ENCODE results near the gene C16orf90.

C16orf90 gene

GRCh38 chr16:3495176-3495575 lies at the start of gene C16orf90:
Gene C16orf90 (minus strand): TSS chr16:3495489. CDS start chr16:3495421, 68 bp downstream.
- no peak for DNase-seq
- no peak within 1 kb of the TSS for H3K27ac ChIP-seq
- peaks cover 0 to 6% (median 2%) of the 10 kb centered on the region in 4 donors for H3K4me1 ChIP-seq
- H3K27me3 ChIP-seq = no peaks in the 10 kb centered on the region
- H3K4me3 ChIP-seq = no peak within 1 kb of the TSS
- no peaks in the 10 kb centered on the region for H3K36me3 ChIP-seq
- TF ChIP-seq, protein P1, sequence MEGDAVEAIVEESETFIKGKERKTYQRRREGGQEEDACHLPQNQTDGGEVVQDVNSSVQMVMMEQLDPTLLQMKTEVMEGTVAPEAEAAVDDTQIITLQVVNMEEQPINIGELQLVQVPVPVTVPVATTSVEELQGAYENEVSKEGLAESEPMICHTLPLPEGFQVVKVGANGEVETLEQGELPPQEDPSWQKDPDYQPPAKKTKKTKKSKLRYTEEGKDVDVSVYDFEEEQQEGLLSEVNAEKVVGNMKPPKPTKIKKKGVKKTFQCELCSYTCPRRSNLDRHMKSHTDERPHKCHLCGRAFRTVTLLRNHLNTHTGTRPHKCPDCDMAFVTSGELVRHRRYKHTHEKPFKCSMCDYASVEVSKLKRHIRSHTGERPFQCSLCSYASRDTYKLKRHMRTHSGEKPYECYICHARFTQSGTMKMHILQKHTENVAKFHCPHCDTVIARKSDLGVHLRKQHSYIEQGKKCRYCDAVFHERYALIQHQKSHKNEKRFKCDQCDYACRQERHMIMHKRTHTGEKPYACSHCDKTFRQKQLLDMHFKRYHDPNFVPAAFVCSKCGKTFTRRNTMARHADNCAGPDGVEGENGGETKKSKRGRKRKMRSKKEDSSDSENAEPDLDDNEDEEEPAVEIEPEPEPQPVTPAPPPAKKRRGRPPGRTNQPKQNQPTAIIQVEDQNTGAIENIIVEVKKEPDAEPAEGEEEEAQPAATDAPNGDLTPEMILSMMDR (IDR thresholded peaks at IDR 0.05) = no peak
- intact Hi-C loops (cut with DNase I; ENCODE audit: low total_unique reads) = no loop called here
- H3K9me3 ChIP-seq = no peaks in the 10 kb centered on the region

- H3K4me3 ChIP-seq = no peak overlapping the region
- peaks cover 0 to 40% (median 21%) of the 10 kb centered on the region in 4 donors for H3K4me1 ChIP-seq
- TF ChIP-seq, protein P1 (IDR thresholded peaks at IDR 0.05) = no peak
- no peaks in the 10 kb centered on the region for H3K9me3 ChIP-seq
- DNase-seq = peak in 1 of 2 donors; percentile 77
- H3K27ac ChIP-seq = peak overlapping the region; percentile 80 to 82
- peaks cover 0 to 10% (median 0%) of the 10 kb centered on the region in 3 donors for H3K36me3 ChIP-seq
- intact Hi-C loops (cut with DNase I; ENCODE audit: low total_unique reads) = no loop called here
- no peaks in the 10 kb centered on the region for H3K27me3 ChIP-seq
These were observed 47.5 kb upstream of the C16orf90 start for GRCh38 chr16:3542601-3543373.

DNA sequence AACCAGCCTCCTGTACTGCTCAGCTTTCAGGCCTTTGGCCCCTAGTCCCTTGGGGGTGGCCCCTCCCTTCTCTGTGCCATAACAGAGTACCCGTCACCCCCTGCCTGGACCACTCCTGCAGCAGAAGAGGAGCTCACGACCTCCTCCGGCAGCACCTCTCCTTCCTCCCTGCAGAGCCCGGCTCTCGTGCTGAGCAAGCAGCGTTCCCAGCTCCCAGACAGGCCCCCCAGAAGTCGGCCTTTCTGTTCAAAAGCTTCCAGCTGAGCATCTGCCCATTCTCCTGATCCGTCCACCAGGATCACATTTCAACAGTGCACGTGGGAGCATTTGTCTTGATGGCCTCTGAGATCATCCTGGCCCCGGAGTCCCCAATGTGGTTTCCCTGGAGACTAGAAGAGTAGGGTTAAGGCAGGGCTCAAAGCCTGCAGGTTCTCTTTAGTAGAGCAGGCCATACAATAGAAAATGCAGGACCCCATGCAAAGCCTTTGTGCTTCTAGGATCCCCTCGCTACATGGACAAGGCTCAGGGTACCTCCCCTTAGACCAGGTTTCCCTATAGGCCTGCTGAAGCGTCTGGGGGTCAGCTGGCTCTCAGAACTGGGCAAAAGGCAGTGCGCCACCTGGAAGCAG lies 46.4 kb upstream of the C16orf90 start:
- Histone ChIP-seq H3K9me3 (no peaks in the 10 kb centered on the region), H3K27me3 (no peaks in the 10 kb centered on the region), H3K4me3 (no peak overlapping the region), H3K4me1 (peaks cover 0 to 49% (median 28%) of the 10 kb centered on the region in 4 donors), H3K27ac (peak overlapping the region; percentile 80 to 82), H3K36me3 (peaks cover 0 to 10% (median 0%) of the 10 kb centered on the region in 3 donors)
- DNase-seq = no peak
- intact Hi-C loops (cut with DNase I; ENCODE audit: low total_unique reads) = no loop called here
- TF ChIP-seq, protein P1 (IDR thresholded peaks at IDR 0.05) = no peak

DNA sequence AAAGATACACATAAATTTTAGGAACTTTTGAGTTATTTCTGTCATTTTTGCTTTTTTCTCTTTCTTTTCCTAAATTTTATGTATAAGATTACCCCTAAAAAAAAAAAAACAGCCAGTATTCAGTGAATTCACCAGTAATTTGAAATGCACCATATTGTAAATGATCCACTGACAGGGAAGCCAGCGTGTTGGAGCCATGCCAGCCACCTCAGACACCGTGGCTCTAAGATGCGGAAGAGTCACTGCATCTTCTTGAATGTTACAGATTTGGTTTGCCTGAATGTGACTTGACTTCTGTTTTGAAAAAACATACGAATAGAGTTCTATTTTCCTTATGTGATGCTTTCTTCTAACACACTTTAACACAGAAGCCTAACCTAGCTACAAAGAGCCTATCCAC lies 42.9 kb upstream of the C16orf90 start:
- H3K4me1 ChIP-seq = peaks cover 0 to 60% (median 36%) of the 10 kb centered on the region in 4 donors
- H3K27ac ChIP-seq = peak overlapping the region; percentile 76 to 78
- H3K9me3 ChIP-seq = no peaks in the 10 kb centered on the region
- intact Hi-C loops (cut with DNase I; ENCODE audit: low total_unique reads) = no loop called here
- H3K4me3 ChIP-seq = no peak overlapping the region
- TF ChIP-seq, protein P1 (IDR thresholded peaks at IDR 0.05) = no peak
- H3K36me3 ChIP-seq = peaks cover 6 to 37% (median 8%) of the 10 kb centered on the region in 3 donors
- H3K27me3 ChIP-seq = no peaks in the 10 kb centered on the region
- DNase-seq = no peak

GRCh38 chr16:3536851-3537250 lies 41.6 kb upstream of the C16orf90 start:
- DNase-seq = peak in 1 of 2 donors; percentile 79
- Histone ChIP-seq H3K4me1 (peaks cover 0 to 46% (median 22%) of the 10 kb centered on the region in 4 donors), H3K4me3 (no peak overlapping the region), H3K27ac (peak overlapping the region; percentile 76 to 78), H3K27me3 (no peaks in the 10 kb centered on the region), H3K36me3 (peaks cover 8 to 50% (median 15%) of the 10 kb centered on the region in 3 donors), H3K9me3 (no peaks in the 10 kb centered on the region)
- TF ChIP-seq, protein P1 (IDR thresholded peaks at IDR 0.05) = no peak
- intact Hi-C loops (cut with DNase I; ENCODE audit: low total_unique reads) = no loop called here
